SH-SY5Y (cell line): ENCODE measurements around the gene TBXAS1.

Source experiments
- GATA2 ChIP-seq: IDR thresholded peaks from 2 replicates; pipeline ENCODE4 v1.6.1; 2011; ENCODE audit warnings: mild to moderate bottlenecking, low read depth, low read length
- GATA3 ChIP-seq: IDR thresholded peaks from 2 replicates; pipeline ENCODE4 v1.6.1; 2011; ENCODE audit warnings: low read depth, mild to moderate bottlenecking, low read length, moderate library complexity

DNA sequence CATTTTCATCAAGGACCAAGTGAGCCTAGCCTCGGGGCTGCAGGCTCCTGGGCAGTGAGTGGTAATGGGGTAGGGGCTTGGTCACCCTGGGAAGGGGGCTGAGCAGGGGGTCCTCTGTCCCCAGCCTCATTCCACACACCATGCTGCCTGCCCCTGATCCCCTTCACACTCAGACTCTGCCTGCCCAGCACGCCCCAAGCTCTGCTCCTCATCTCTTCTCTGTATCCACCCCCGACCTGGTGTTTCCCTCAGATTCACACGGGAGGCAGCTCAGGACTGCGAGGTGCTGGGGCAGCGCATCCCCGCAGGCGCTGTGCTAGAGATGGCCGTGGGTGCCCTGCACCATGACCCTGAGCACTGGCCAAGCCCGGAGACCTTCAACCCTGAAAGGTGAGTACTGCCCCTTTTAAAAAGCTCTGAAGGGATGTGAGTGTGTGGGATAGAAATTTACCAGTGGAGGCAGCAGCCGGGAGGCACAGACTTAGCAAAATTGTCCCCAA, 186.5 kb downstream of the TBXAS1 start:
- TF ChIP-seq GATA3: no peak
- TF ChIP-seq GATA2: no peak
